Subcutaneous preadipocyte (primary cell): Measurements from ENCODE around the gene MAT2B. TPM values are rescaled to one million over a fixed set of nuclear protein-coding genes. Genes with fewer than 3 reads are reported as not detected.

Experiments
- total RNA-seq: library from RNA; depleted of rRNA; stranded (reverse); fragments of >200 nt; gene quantifications from 2 replicates; pipeline ENCODE4 v1.2.3, GENCODE V29; 2012

Gene MAT2B
- total RNA-seq: 37.5 and 46.9 TPM in 2 replicates

GRCh38 chr5:163505368-163506094 lies at the start of gene MAT2B:
MAT2B (plus strand) TSS chr5:163505619; CDS start chr5:163505687, 68 bp downstream.

GRCh38 chr5:163459819-163460561 lies 45.4 kb upstream of the MAT2B start, which contains the start of gene NUDCD2:
NUDCD2 (minus strand) TSS chr5:163460102; CDS start chr5:163460050, 52 bp downstream.

GRCh38 chr5:163460562-163461171 lies 44.8 kb upstream of the MAT2B start, which contains the start of gene HMMR:
HMMR (plus strand) TSS chr5:163460632; CDS start chr5:163460693, 61 bp downstream.

Other genes with a start within 250 kb of the MAT2B start
- 295 and 321 TPM in 2 replicates for gene CCNG1, start 68.0 kb upstream of the MAT2B start, total RNA-seq
- 6.6 and 7.6 TPM in 2 replicates for gene NUDCD2, start 45.5 kb upstream of the MAT2B start, total RNA-seq
- 44.8 and 60.4 TPM in 2 replicates for gene HMMR, start 45.0 kb upstream of the MAT2B start, total RNA-seq